IPS DF 4.7 (cell line): ENCODE results near the gene COL16A1.

Source experiments
- DNase-seq: peaks from one replicate; pipeline ENCODE4 v3.0.0-alpha.2; 2013; ENCODE audit warnings: low spot score; ENCODE audit errors: extremely low read depth

Gene COL16A1

DNA sequence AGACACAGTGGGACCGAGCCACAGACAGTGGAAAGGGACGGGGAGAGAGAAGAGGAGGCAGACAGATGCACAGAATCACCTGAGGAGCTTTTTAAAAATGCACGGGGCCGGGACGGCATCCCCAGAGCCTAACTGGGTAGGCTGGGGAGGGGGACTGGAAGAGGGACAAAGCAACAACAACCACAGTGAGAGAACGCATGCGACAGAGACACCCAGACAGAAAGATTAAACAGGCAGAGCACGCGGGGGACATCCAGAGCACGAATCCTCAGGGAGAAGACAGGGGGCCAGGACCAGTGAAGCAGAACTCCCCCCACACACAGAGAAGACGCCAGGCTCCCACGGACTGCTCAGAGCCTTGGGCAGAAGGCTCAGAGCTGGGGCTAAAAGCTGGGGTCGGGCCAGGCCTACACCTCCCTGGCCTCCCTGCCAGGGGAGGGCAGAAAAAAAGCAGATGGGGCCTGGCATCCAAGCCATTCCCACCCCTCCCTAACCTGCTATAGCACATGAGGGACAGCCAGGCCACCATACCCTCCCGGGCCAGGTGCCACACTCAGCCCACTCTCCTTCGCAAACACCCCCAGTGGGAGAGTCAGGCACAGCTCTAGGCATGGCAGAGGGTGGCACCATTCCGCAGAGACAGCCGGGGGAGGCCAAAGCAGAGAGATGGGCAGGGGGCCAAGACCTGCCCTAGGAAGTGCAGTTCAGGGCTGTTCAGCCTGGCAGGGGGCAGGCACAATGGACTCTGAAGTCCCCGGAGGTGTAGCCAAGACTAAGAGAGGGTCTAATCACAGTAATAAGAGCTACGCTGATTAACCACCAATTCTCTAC, 29.8 kb upstream of the COL16A1 start:
- DNase-seq: no peak

DNA sequence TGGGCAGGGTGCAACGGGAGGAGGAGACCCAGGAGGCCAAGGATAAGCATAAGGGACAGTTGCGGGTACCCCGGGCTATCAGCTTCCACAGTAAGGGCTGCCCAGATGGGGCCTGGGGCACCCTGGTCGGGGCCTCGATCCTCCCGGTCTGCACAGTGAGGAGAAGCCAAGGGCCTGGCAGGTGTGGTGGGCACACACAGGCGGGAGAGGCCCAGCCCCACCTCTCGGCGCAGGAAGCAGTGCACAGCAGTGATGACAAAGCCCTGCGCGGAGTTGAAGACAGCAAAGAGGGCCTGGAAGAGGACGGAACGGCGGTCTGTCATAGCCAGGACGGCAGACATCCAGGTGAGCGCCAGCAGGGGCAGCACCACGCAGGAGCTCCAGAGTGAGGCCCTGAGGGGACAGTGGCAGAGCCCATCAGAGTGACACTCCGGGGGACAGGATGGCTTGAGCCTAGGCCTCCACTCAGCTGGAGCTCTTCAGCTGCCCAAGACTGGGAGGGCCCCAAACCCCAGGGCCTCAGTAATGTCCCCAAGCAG, 29.0 kb upstream of the COL16A1 start:
- no peak for DNase-seq

DNA sequence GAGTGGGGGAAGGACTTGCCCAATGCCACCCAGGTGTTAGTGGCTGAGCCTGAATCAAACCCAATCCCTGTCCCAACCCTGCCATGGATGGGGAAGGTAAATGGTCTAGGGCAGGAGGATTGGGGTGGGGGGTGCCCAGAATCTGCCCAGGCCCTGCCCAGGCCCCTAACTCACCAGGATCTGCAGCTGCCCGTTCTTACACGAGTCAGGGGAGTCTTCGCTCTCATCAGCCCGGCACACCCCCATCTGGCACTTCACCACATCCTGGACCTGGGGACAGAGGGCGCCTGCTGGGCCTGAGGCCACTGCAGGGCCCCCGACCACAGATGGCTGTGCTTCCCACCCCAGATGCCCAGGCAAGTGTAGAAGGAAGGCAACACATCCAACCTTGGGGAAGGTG, 28.5 kb upstream of the COL16A1 start:
- no peak for DNase-seq

DNA sequence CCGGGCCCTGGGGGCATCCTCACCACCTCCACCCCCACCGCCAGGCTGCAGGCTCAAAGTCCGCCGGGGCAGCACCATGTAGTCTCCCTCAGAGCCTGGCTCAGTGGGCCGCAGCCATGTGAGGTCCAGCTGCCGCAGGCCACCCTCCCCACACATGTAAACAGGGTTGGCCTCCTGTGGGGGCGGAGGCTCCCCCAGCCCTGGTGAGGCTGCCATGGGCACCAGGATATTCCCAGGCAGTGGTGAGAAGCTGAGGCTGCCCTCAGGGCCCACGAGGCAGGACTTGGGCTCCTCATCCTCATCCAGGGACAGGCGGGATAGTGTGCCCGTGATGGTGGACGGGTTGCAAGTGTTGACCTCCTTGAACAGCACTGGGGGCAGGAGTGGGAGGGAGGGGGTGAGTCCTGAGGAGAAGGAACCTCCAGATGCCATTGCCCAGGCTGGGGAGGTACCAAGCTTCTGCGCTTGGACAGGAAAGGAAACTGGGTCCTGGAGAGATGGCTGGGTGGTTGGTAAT, 27.3 kb upstream of the COL16A1 start:
- no peak for DNase-seq

- DNase-seq: no peak
These were observed 26.7 kb upstream of the COL16A1 start for GRCh38 chr1:31730336-31731048.

DNA sequence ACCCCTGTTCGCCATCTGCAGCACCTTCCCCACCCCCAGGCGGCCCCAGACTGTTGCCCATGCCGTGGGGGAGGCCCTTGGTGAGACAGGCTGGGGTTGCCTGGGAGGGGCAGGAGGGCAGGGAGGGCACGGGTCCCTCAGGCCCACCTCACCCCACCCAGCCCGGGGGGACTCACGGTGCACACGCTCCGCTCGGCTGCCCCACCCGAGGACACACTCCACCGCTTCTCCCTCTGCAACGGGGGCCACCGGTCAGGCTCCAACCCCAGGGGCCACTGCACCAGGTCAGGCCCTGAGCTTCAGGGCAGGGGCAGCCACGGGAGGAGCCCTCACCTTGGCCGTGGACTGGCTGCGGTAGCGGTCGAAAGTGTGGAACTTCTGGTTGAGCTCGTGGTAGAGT, 24.0 kb upstream of the COL16A1 start:
- no peak for DNase-seq

GRCh38 chr1:31727195-31727594, 23.4 kb upstream of the COL16A1 start:
- DNase-seq: no peak

- DNase-seq: no peak
These were observed 22.9 kb upstream of the COL16A1 start for GRCh38 chr1:31726715-31727114.

GRCh38 chr1:31725777-31726535, 22.1 kb upstream of the COL16A1 start:
- no peak for DNase-seq

GRCh38 chr1:31725134-31725533, 21.3 kb upstream of the COL16A1 start:
- no peak for DNase-seq

GRCh38 chr1:31723828-31724359, 20.1 kb upstream of the COL16A1 start:
- DNase-seq: no peak

GRCh38 chr1:31718327-31718897, 14.6 kb upstream of the COL16A1 start:
- DNase-seq: no peak

DNA sequence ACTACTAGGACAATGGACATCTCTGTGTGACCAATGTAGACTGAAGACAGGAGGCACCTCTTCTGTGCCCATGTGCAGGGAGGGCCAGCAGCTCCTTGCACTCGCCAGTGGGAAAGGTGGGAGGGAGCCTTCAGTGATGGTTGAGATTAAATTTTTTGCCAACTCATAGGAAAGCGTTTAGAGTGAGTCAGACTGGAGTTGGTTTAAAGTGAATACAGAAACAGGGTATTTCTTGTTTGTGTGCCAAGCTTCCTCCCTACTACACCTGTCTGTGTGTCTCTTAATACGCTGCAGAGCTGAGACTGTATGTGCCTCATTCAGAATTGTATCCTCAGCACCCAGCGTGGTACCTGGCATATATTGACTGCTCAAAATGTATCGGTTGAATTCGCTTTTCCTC, 13.5 kb upstream of the COL16A1 start:
- no peak for DNase-seq

DNA sequence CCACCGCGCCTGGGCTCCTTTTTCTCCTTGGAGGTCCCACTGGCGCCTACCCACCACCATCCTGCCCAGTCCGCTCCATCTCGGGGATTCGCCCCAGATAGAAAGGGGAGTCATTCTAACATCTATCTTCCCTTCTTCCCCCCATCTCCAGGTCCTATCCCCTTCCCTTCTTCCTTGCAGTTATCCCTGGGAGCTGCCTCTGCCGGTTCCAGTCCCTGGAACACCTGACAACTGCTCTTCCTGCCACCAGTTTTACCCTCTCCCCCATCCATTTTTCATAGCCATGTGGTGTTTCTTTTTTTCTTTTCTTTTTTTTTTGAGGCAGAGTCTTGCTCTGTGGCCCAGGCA, 12.0 kb upstream of the COL16A1 start:
- DNase-seq: no peak

GRCh38 chr1:31715087-31715872, 11.5 kb upstream of the COL16A1 start:
- peak; percentile 87 for DNase-seq

DNA sequence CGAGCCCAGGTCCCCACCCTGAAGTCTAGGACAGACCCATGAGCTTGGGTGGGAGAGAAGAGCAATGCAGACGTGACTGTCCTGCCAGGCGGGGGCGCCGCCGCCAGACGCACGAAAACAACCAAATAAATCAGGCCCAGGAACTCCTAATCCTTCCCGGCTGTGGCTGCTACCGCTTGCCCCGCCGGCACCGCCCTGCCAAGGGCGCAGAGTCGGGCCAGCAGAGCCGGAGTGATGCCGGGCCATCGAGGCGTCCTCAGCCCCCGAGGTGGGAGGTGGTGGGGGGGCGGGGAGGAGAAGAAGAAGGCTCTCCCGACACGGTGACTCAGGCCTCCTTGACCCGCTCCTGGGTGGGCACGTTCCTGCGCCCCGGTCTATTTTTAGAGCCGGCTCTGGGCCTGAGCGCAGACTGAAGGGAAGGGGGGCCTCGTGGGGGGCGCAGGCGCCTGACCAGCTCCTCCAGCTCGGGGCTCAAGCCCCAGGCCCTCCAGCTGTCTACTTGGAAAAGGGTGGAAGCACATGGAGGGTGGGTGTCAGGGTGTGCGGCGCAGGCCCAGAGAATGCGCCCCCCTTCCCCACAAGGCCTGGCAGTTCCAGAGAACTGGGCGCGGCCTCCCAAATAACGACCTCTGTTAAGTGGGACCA, 10.7 kb upstream of the COL16A1 start:
- DNase-seq: no peak

GRCh38 chr1:31712630-31713029, 8.8 kb upstream of the COL16A1 start:
- DNase-seq: no peak

DNA sequence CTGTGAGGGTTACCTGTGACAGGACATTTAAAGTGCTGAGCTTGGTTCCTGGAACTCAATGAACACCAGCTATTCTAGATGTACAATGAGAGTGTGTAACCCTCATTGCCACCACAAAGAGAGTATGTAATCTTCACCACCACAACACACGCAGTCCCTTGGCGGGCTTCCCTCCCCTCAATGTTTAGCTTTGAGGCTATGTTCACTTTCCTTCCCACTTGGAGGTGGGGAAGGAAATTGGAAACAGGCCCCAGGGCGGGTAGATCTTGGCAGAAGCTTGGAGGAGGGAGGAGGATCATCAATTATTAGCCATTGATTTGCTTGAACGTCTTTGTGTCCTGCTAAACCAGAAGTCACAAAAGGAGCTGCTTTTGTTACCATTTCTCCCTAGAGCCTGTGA, 8.3 kb upstream of the COL16A1 start:
- DNase-seq: no peak

DNA sequence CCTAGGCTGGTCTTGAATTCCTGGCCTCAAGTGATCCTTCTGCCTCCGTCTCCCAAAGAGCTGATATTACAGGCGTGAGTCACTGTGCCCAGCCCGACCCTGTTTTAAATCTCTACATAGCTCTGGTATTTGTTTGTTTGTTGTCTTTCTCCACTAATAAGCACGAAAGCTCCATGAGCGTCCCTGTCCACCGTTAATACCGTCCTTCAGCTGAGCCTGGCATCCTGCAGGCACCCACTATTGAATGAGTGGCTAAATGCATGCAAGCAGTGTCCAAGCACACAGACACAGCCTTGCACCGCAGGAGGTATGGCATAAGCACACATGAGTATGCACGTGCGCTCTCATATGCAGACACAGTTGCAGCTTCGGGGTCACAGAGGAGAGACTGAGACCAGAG, 4.5 kb upstream of the COL16A1 start:
- no peak for DNase-seq

DNA sequence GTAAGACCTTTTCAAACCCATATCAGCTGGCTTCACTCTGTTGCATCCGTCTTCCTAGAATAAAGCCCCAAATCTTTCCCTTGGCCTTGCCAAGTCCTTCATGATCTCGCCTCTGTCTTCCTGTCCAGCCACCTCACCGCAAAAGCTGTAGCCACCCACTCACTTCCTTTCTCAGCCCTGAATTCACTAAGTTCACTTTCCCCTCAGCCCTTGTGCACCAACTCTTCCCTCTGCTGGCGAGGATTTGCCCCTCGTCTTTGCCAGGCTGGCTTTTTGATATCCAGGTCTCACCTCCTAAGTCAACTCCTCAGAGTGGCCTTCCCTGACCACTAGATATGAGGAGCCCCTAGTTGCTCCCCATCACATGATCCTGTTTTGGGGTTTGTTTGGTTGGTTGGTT, 3.9 kb upstream of the COL16A1 start:
- no peak for DNase-seq
